Loucy (cell line): Measurements from ENCODE around the gene APPL1.

Experiments
- H2AFZ ChIP-seq: fragments of 200-600 bp; sonication (generic); 2 replicates; pipeline ENCODE4 v1.6.0; 2016; ENCODE audit warnings: antibody characterized with exemption, mild to moderate bottlenecking, low read length, moderate library complexity
- H3F3A ChIP-seq: fragments of 200-600 bp; 2 replicates; pipeline ENCODE4 v1.6.0; 2016; ENCODE audit warnings: antibody characterized with exemption, low read depth, mild to moderate bottlenecking
- H3K27me3 ChIP-seq: fragments of 200-600 bp; sonication (generic); 2 replicates; pipeline ENCODE4 v1.6.1; 2014; ENCODE audit warnings: low read length, mild to moderate bottlenecking; ENCODE audit not compliant: insufficient read depth, poor library complexity, severe bottlenecking
- H3K36me3 ChIP-seq: fragments of 200-600 bp; sonication (generic); 2 replicates; pipeline ENCODE4 v1.6.1; 2016; ENCODE audit warnings: low read length; ENCODE audit not compliant: insufficient read depth
- H3K4me1 ChIP-seq: fragments of 200-600 bp; sonication (generic); 2 replicates; pipeline ENCODE4 v1.5.1; 2014; ENCODE audit warnings: low read length, mild to moderate bottlenecking; ENCODE audit not compliant: insufficient read depth, poor library complexity, severe bottlenecking
- H3K4me2 ChIP-seq: fragments of 200-600 bp; sonication (generic); 2 replicates; pipeline ENCODE4 v1.6.0; 2014; ENCODE audit warnings: antibody characterized with exemption, low read length, low read depth, mild to moderate bottlenecking; ENCODE audit not compliant: poor library complexity, severe bottlenecking
- H3K4me3 ChIP-seq: fragments of 200-600 bp; sonication (generic); 2 replicates; pipeline ENCODE4 v1.5.1; 2014; ENCODE audit warnings: low read length, mild to moderate bottlenecking, mixed read lengths; ENCODE audit not compliant: poor library complexity, severe bottlenecking
- H3K79me2 ChIP-seq: fragments of 200-600 bp; sonication (generic); 2 replicates; pipeline ENCODE4 v1.6.1; 2014; ENCODE audit warnings: low read length; ENCODE audit not compliant: insufficient read depth
- H3K9ac ChIP-seq: fragments of 200-600 bp; sonication (generic); 2 replicates; pipeline ENCODE4 v1.6.0; 2014; ENCODE audit warnings: mild to moderate bottlenecking, low read depth, low read length, moderate library complexity; ENCODE audit not compliant: poor library complexity, severe bottlenecking
- H3K9me2 ChIP-seq: fragments of 200-600 bp; sonication (generic); replicated peaks from 2 replicates; pipeline ENCODE4 v1.6.1; 2016; ENCODE audit warnings: low read depth, low read length, mixed read lengths
- H3K9me3 ChIP-seq: fragments of 200-600 bp; sonication (generic); 2 replicates; pipeline ENCODE4 v1.6.1; 2014; ENCODE audit warnings: mild to moderate bottlenecking, antibody characterized with exemption, low read length, low read depth; ENCODE audit not compliant: insufficient read depth
- H4K20me1 ChIP-seq: fragments of 200-600 bp; sonication (generic); 2 replicates; pipeline ENCODE4 v1.6.0; 2014; ENCODE audit warnings: antibody characterized with exemption, low read length, mild to moderate bottlenecking; ENCODE audit not compliant: insufficient read depth, poor library complexity, severe bottlenecking
- EZH2phosphoT487 ChIP-seq: fragments of 200-600 bp; IDR thresholded peaks from 2 replicates; pipeline ENCODE4 v1.6.1; 2018; ENCODE audit warnings: antibody characterized with exemption, mild to moderate bottlenecking, moderate library complexity, borderline replicate concordance
- TF ChIP-seq, protein P1 (sequence below): fragments of 200-600 bp; sonication (generic); conservative IDR thresholded peaks from 2 replicates; pipeline ENCODE4 v1.5.1; 2014; ENCODE audit warnings: mild to moderate bottlenecking, antibody characterized with exemption, low read length

APPL1 gene

DNA sequence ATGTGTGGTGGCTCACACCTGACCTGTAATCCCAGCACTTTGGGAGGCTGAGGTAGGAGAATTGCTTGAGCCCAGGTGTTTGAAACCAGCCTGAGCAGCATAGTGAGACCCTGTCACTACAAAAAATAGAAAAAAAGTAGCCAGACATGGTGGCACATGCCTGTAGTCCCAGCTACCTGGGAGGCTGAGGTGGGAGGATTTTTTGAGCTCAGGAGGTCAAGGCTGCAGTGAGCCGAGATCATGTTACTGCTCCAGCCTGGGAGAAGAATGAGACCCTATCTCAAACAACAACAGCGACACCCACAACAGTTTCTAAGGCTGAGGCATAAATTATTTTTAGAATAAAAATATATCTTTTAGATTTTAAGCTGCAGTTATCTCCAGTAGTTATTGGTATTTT, 6.3 kb downstream of the APPL1 start:
- Histone ChIP-seq H3K9me3 (no peaks in the 10 kb centered on the region; the same call in 1 of the 2 replicates), H3K27me3 (no peaks in the 10 kb centered on the region), H3K4me1 (peaks cover 36% of the 10 kb centered on the region), H3K79me2 (peaks cover 74% of the 10 kb centered on the region), H4K20me1 (peaks cover 28% of the 10 kb centered on the region), H3K4me3 (no peak overlapping the region), H3K9me2 (no peaks in the 10 kb centered on the region), H3F3A (no peaks in the 10 kb centered on the region), H3K4me2 (peak overlapping the region; percentile 41), H3K9ac (no peak overlapping the region), H3K36me3 (peaks cover 22% of the 10 kb centered on the region), H2AFZ (no peak overlapping the region)
- TF ChIP-seq EZH2phosphoT487 = no peak
- TF ChIP-seq, protein P1, sequence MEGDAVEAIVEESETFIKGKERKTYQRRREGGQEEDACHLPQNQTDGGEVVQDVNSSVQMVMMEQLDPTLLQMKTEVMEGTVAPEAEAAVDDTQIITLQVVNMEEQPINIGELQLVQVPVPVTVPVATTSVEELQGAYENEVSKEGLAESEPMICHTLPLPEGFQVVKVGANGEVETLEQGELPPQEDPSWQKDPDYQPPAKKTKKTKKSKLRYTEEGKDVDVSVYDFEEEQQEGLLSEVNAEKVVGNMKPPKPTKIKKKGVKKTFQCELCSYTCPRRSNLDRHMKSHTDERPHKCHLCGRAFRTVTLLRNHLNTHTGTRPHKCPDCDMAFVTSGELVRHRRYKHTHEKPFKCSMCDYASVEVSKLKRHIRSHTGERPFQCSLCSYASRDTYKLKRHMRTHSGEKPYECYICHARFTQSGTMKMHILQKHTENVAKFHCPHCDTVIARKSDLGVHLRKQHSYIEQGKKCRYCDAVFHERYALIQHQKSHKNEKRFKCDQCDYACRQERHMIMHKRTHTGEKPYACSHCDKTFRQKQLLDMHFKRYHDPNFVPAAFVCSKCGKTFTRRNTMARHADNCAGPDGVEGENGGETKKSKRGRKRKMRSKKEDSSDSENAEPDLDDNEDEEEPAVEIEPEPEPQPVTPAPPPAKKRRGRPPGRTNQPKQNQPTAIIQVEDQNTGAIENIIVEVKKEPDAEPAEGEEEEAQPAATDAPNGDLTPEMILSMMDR = no peak

DNA sequence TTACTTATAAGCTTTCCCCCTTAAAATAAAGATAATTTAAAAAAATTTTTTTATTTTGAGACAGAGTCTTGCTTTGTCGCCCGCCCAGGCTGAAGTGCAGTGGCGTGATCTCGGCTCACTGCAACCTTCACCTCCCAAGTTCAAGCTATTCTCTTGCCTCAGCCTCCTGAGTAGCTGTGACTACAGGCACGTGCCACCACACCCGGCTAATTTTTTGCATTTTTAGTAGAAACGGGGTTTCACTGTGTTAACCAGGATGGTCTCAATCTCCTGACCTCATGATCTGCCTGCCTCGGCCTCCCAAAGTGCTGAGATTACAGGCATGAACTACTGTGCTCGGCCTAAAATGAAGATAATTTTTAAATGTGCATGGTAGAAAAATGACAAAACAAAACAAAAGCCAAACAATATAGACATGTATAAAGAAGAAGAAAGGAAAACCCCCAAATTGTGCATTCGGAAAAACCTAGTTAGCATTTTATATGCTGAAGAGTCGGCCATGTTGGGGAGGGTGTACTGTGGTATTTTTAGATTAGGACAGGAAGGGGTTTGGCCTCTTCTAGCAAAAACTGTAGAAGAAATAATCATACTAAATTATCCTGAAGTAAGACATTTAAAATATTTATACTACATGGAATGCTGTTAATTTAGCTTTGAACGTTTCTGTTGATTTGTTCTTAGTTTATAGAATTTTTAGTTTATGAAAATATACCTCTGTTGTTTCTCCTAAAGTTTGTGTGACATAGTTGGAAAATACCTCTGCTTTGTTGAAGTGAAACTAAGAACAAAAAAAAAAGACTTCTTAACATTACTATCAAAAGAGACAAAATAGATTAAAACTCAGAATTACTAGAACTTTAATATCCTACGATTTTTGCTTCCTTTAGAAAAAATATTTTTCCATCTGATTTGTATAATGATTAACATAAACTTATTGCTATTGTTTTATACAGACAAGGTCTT, 7.4 kb downstream of the APPL1 start:
- peak overlapping the region; percentile 43 for H3K4me2 ChIP-seq
- no peak overlapping the region for H3K9ac ChIP-seq
- peaks cover 63% of the 10 kb centered on the region for H3K79me2 ChIP-seq
- H3K36me3 ChIP-seq = peaks cover 32% of the 10 kb centered on the region
- no peaks in the 10 kb centered on the region for H3K9me2 ChIP-seq
- TF ChIP-seq EZH2phosphoT487 = no peak
- TF ChIP-seq, protein P1 = no peak
- no peaks in the 10 kb centered on the region; the same call in 1 of the 2 replicates for H3K9me3 ChIP-seq
- H3F3A ChIP-seq = no peaks in the 10 kb centered on the region
- peak overlapping the region; percentile 30 for H3K4me3 ChIP-seq
- H2AFZ ChIP-seq = no peak overlapping the region
- H4K20me1 ChIP-seq = peaks cover 23% of the 10 kb centered on the region
- H3K27me3 ChIP-seq = no peaks in the 10 kb centered on the region
- H3K4me1 ChIP-seq = peaks cover 31% of the 10 kb centered on the region

DNA sequence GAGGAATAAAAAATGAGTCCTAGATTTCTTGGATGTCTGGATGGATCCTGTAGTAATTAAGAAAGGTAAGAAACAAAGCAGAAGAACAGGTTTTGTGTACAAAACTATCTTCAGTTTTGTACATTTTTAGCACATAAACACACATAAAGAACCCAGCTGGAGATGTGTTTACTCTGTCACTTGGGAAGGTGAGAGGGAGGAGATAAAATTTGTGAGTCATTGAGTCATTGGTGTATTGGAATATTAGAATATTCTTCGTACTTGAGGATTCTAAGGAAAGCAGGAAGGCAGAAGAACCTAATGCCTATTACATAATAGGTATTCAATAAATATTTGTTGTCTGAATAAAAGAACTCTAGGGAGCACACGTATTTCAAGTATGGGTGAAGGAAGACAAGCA, 17.4 kb downstream of the APPL1 start:
- TF ChIP-seq EZH2phosphoT487 = no peak
- TF ChIP-seq, protein P1 = no peak

More for the DNA sequence above, 17.4 kb downstream of the APPL1 start:
- Histone ChIP-seq H3F3A (no peaks in the 10 kb centered on the region), H3K9me3 (no peaks in the 10 kb centered on the region), H3K4me2 (no peak overlapping the region), H3K79me2 (no peaks in the 10 kb centered on the region), H3K4me1 (no peaks in the 10 kb centered on the region), H3K9me2 (no peaks in the 10 kb centered on the region), H3K27me3 (no peaks in the 10 kb centered on the region), H3K9ac (no peak overlapping the region), H3K4me3 (no peak overlapping the region), H4K20me1 (no peaks in the 10 kb centered on the region), H3K36me3 (peaks cover 87% of the 10 kb centered on the region), H2AFZ (no peak overlapping the region)
